Right lobe of liver (tissue), 6 donors: ENCODE results near the gene DDX19B. TPM values are rescaled to one million over a fixed set of nuclear protein-coding genes. Genes with fewer than 3 reads are reported as not detected.

ENCODE experiments used
- ATAC-seq, 4 donors: fragments of 200-7000 bp; cut with Tn5 transposase; one replicate each; pipeline ENCODE4 v1.9.1; 2020; ENCODE audit warnings: mild to moderate bottlenecking in 4 of 4, moderate library complexity in 4 of 4
- DNase-seq, 3 donors: peaks; one replicate each; pipeline ENCODE4 v3.0.0-alpha.2; 2020
- H3K27ac ChIP-seq, 3 donors: fragments of 200-600 bp; one replicate each; pipeline ENCODE4 v1.8.0; 2022
- H3K27me3 ChIP-seq, 2 donors: fragments of 200-600 bp; one replicate each; pipeline ENCODE4 v1.8.0; 2022
- H3K36me3 ChIP-seq, 4 donors: fragments of 200-600 bp; sonication (generic) in 1 of 4; one replicate each; pipeline versions ENCODE4 v1.5.1 to v1.8.0; 2017 to 2022; ENCODE audit warnings: control low read depth in 1 of 4
- H3K4me1 ChIP-seq, 4 donors: fragments of 200-600 bp; sonication (generic) in 1 of 4; one replicate each; pipeline versions ENCODE4 v1.5.1 to v1.8.0; 2017 to 2022; ENCODE audit warnings: control low read depth in 1 of 4
- H3K4me3 ChIP-seq, 3 donors: fragments of 200-600 bp; one replicate each; pipeline ENCODE4 v1.8.0; 2022
- H3K9me3 ChIP-seq, 4 donors: fragments of 200-600 bp; sonication (generic) in 1 of 4; one replicate each; pipeline versions ENCODE4 v1.5.1 to v1.8.0; 2017 to 2022; ENCODE audit warnings: control low read depth in 1 of 4
- CTCF ChIP-seq, 4 donors: fragments of 200-600 bp in 3 of 4; fragments of 450-650 bp in 1 of 4; IDR thresholded peaks; one replicate each; pipeline versions ENCODE4 v1.5.1 to v1.8.0; 2016 to 2022; ENCODE audit warnings: antibody characterized with exemption in 4 of 4, mild to moderate bottlenecking in 2 of 4
- POLR2A ChIP-seq: fragments of 450-650 bp; IDR thresholded peaks from one replicate; pipeline ENCODE4 v1.6.1; 2017; ENCODE audit warnings: antibody characterized with exemption, mild to moderate bottlenecking
- WGBS: methylation state at CpG from one replicate; pipeline ENCODE4 v1.1.6; 2018; ENCODE audit warnings: low coverage, low lambda C conversion rate; ENCODE audit not compliant: insufficient coverage; ENCODE audit errors: missing lambda C conversion rate; 5-methylcytosine and 5-hydroxymethylcytosine counted together
- intact Hi-C, 2 donors: fragments of 100-400 bp; cut with DNase I; formaldehyde crosslinking; loops; one replicate each; pipeline versions ENCODE4 v1.11.2 to v1.14.1; 2022
- total RNA-seq, 6 experiments: library from RNA; depleted of rRNA in 2 of 6; stranded (reverse); fragments of >200 nt in 2 of 6; fragmentation: NEBNext Ultra II Directional in 3 of 6; extraction: Animal tissue kit (Norgen Biotek cat#: 25700) in 3 of 6; gene quantifications; one replicate each; pipeline versions ENCODE4 v1.1.0 to v1.2.4, GENCODE V29; 2016 to 2023
- donor health status: DM: no; HTN: yes; CAD: no.
- donor health status: DM: no; HTN: no; CAD: no.
- donor health status: DM: no; HTN: no; CAD: no.
- donor health status: DM: no; HTN: yes; CAD: no.
- donor health status: DM: no; HTN: yes; CAD: no.

Gene DDX19B
- total RNA-seq, 6 experiments from 2014 or later, result 15.2 to 32.3 (median 20.0) TPM

GRCh38 chr16:70294385-70295025 is 4.5 kb upstream of the DDX19B start:
- no peaks in the 10 kb centered on the region for H3K27me3 ChIP-seq
- ATAC-seq (no peak), DNase-seq (peak in 1 of 3 donors; percentile 37)
- no peak overlapping the region for H3K4me3 ChIP-seq
- peaks cover 0 to 9% (median 2%) of the 10 kb centered on the region in 4 donors for H3K4me1 ChIP-seq
- no peak overlapping the region for H3K27ac ChIP-seq
- no peaks in the 10 kb centered on the region for H3K36me3 ChIP-seq
- H3K9me3 ChIP-seq, result no peaks in the 10 kb centered on the region
- intact Hi-C loops, result no loop called here
- 92% methylated on average over 8 of the region's 28 CpGs for WGBS
- no peak for TF ChIP-seq POLR2A
- TF ChIP-seq CTCF (IDR thresholded peaks at IDR 0.05), result no peak

GRCh38 chr16:70295634-70296033 is 3.4 kb upstream of the DDX19B start:
- ATAC-seq (no peak), DNase-seq (peak in 1 of 3 donors; percentile 1)
- H3K27ac ChIP-seq, result no peak overlapping the region
- H3K4me3 ChIP-seq, result no peak overlapping the region
- H3K9me3 ChIP-seq, result no peaks in the 10 kb centered on the region
- TF ChIP-seq CTCF (IDR thresholded peaks at IDR 0.05) (no peak), POLR2A (no peak)
- H3K36me3 ChIP-seq, result no peaks in the 10 kb centered on the region
- no peaks in the 10 kb centered on the region for H3K27me3 ChIP-seq
- intact Hi-C loops, result no loop called here
- peaks cover 0 to 12% (median 0%) of the 10 kb centered on the region in 4 donors for H3K4me1 ChIP-seq

GRCh38 chr16:70301121-70301520 is 2.1 kb downstream of the DDX19B start:
- DNase-seq (no peak), ATAC-seq (no peak)
- intact Hi-C loops, result no loop called here
- H3K4me1 ChIP-seq, result peaks cover 0 to 12% (median 0%) of the 10 kb centered on the region in 4 donors
- no peaks in the 10 kb centered on the region for H3K9me3 ChIP-seq
- H3K36me3 ChIP-seq, result no peaks in the 10 kb centered on the region
- H3K27ac ChIP-seq, result no peak overlapping the region
- TF ChIP-seq CTCF (IDR thresholded peaks at IDR 0.05) (no peak), POLR2A (no peak)
- no peaks in the 10 kb centered on the region for H3K27me3 ChIP-seq
- 92% methylated on average over 1 of the region's 1 CpG for WGBS
- H3K4me3 ChIP-seq, result no peak overlapping the region

GRCh38 chr16:70302745-70303144 is 3.8 kb downstream of the DDX19B start:
- intact Hi-C loops, result no loop called here
- Histone ChIP-seq H3K9me3 (no peaks in the 10 kb centered on the region), H3K4me3 (no peak overlapping the region), H3K4me1 (peaks cover 0 to 12% (median 0%) of the 10 kb centered on the region in 4 donors), H3K36me3 (no peaks in the 10 kb centered on the region), H3K27me3 (no peaks in the 10 kb centered on the region), H3K27ac (no peak overlapping the region)
- WGBS, result 50% methylated on average over 1 of the region's 1 CpG
- no peak for TF ChIP-seq POLR2A
- no peak for TF ChIP-seq CTCF (IDR thresholded peaks at IDR 0.05)
- ATAC-seq (no peak), DNase-seq (no peak)
